ENCODE measurements around the gene MED13.

DNA sequence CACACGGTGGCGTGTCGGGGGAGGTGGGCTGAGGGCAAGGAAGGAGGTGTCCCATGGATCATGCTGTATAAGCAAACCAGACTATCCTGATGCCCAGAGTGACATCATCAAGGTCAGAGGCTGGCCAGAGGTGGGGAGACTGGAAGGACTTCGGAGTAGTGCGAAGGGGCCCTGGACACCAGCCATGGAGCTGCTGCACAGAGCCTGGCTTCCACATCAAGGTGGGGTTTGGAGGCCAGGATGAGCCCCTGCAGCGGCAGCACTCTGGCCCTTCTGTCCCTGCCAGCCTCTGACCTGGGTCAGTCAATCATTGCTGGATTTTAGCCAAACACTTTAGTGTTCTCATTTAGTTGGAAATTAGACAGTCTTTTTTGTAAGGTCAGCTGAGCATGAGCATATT, 34.8 kb downstream of the MED13 start:
- no peak for TF ChIP-seq POLR2A (IDR thresholded peaks at IDR 0.05; ENCODE audit: low read depth, low read length)
- TF ChIP-seq POLR2AphosphoS5 (IDR thresholded peaks at IDR 0.05; ENCODE audit: low read depth, low read length) = no peak
- no peak for TF ChIP-seq TAF1 (IDR thresholded peaks at IDR 0.05; ENCODE audit: borderline replicate concordance, low read depth, low read length)

All from GM12892 (cell line).